Activated CD4-positive, alpha-beta T cell treated with anti-CD3 and anti-CD28 coated beads, Interleukin-2, amount 10 ng/mL, durations not matched to agents 24 days and 14 days (primary cell): Measurements from ENCODE around the gene FAR1. TPM values are rescaled to one million over a fixed set of nuclear protein-coding genes. Genes with fewer than 3 reads are reported as not detected.

Experiments used
- total RNA-seq: library from RNA; stranded (reverse); gene quantifications from 2 replicates; pipeline ENCODE4 v1.2.3, GENCODE V29; 2022

FAR1 gene
- total RNA-seq, 1 donor from 2014 or later: 58.2 TPM

Other genes with a start within 250 kb of the FAR1 start
- gene BTBD10, start 205.4 kb upstream of the FAR1 start, total RNA-seq: 20.3 and 21.8 TPM in 2 replicates
- gene PTH, start 172.7 kb upstream of the FAR1 start, total RNA-seq: not detected in 2 replicates